Measurements from ENCODE around the gene VSX2. TPM values are rescaled to one million over a fixed set of nuclear protein-coding genes. Genes with fewer than 3 reads are reported as not detected.

Gene VSX2
- not detected for total RNA-seq
- 0 reads per million in 2 donors for total RNA-seq

DNA sequence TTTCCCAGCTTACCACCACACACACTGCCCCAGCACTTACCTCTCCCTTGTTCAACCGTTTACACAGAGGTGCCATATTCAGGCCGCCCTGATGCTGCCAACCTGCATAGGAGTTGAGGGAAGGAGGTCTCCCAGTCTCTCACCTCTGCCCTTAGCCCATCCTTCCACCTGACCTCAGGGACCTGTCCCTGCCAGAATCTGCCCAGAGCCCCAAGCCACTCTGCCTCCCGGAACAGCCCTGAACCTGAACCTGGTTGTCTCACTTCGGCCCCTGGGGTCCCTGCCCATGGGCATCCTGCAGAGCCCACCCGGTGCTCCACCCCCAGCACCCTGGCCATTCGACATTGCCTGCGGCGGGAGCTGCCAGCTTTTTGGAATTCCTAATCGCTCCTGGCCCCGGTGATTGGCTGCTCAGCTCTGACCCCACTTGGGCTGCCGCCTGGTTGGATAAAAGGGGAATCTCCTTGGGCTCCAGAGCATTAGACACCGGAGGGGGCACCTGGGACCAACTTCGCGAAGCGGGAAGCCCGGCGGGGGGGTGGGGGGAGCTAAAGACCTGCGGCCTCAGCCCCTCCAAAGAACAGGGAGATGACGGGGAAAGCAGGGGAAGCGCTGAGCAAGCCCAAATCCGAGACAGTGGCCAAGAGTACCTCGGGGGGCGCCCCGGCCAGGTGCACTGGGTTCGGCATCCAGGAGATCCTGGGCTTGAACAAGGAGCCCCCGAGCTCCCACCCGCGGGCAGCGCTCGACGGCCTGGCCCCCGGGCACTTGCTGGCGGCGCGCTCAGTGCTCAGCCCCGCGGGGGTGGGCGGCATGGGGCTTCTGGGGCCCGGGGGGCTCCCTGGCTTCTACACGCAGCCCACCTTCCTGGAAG is at the start of gene VSX2:
Gene VSX2, plus strand, starts transcription at position 476 of the 874 bp plus-strand sequence. Its CDS starts 113 bp downstream, at position 589.
- peaks cover 12% of the 10 kb centered on the region for H3K36me3 Mint-ChIP-seq (ENCODE audit: low read depth)
- ATAC-seq (no peak), DNase-seq (no peak)
- H3K27me3 Mint-ChIP-seq = peaks cover 86% of the 10 kb centered on the region
- H3K9me3 ChIP-seq (ENCODE audit: control insufficient read depth, low read length, poor library complexity, severe bottlenecking) = no peaks in the 10 kb centered on the region
- H3K4me3 Mint-ChIP-seq = peak within 1 kb of the TSS; percentile 85
- H3K4me1 Mint-ChIP-seq = peaks cover 12% of the 10 kb centered on the region
- no peak within 1 kb of the TSS for H3K27ac Mint-ChIP-seq

DNA sequence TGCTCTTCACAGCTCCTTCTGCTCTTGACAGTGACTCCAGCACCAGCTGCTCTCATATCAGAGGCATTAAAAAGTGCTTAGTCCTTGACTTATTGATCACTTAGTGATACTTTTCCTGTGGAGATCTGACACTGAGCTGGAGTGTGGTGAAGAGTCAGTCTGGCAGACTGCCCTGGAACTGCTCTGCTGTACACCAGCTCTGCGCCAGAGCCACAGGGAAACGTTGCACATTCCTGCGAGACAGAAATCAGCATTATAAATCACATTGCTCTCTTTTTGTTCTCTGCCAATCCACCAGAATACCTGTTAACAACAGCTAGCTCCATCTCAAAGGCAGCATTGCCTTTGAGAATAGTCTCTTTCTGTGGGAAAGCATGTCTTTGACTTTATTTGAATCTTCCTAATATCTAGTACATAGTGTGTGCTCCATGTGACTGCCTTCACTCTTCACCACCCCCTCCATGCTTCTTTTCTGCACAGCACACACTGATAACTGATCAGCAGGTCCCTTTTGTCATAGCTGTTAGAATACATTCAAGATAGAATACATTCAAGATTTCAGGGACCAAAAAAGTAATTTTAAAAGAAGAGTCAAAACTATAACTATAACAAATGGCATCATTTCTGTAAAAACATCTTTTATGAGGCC is 48.2 kb upstream of the VSX2 start:
- Mint-ChIP-seq H3K4me1 (no peaks in the 10 kb centered on the region), H3K4me3 (no peak overlapping the region), H3K27me3 (no peaks in the 10 kb centered on the region), H3K27ac (no peak overlapping the region), H3K36me3 (ENCODE audit: low read depth) (peaks cover 3% of the 10 kb centered on the region)
- ATAC-seq (no peak), DNase-seq (no peak)
- H3K9me3 ChIP-seq (ENCODE audit: control insufficient read depth, low read length, poor library complexity, severe bottlenecking) = no peaks in the 10 kb centered on the region

DNA sequence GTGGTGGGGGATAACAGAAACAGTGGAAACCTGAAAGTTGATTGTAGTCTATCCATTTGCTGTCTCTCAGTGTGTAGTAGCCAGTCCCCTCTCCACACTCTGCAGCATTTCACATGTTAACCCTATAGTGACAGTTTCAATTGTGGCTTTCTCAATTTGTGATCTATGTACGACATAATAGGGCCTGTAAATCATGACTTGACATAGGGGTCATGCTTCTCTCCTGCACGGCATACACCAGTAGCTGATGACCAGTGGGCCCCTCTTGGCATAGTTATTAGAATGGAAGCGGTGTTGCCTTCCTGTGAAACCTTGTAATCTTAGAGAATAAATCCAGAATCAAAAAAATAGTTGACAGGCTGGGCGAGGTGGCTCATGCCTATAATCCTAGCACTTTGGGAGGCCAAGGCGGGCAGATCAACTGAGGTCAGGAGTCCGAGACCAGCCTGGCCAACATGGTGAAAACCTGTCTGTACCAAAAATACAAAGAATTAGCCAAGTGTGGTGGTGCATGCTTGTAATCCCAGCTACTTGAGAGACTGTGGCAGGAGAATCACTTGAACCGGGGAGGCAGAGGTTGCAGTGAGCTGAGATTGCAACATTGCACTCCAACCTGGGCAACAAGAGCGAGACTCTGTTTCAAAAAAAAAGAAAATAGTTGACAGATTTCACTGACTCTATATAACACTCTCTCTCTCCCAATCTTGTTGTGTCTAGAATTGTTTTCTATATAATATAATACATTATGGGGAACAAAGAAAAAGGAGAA is 44.6 kb upstream of the VSX2 start:
- no peak for ATAC-seq
- Mint-ChIP-seq H3K4me3 (no peak overlapping the region), H3K4me1 (peaks cover 5% of the 10 kb centered on the region), H3K36me3 (ENCODE audit: low read depth) (peaks cover 9% of the 10 kb centered on the region), H3K27ac (no peak overlapping the region), H3K27me3 (no peaks in the 10 kb centered on the region)
- DNase-seq = no peak
- no peaks in the 10 kb centered on the region for H3K9me3 ChIP-seq (ENCODE audit: control insufficient read depth, low read length, poor library complexity, severe bottlenecking)

DNA sequence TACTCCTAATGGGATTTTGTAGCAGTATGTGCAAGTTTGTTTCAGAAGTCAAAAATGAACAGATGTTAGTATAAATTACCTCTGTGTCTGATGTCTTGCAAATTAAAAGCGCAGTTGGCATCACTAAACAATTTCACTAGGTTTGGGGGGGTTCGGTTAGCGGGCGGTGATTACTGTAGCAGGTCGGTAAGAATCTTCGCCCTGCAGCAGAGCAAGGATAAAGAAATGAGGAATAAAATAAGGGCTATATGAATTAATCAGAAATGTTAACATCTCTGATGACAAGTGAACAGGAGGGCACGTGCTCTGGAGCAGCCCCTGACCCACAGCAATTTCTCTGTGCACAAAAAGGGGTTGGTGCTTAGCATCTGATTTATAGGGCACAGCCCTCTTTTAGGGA is 43.6 kb upstream of the VSX2 start:
- H3K9me3 ChIP-seq (ENCODE audit: control insufficient read depth, low read length, poor library complexity, severe bottlenecking) = no peaks in the 10 kb centered on the region
- H3K36me3 Mint-ChIP-seq (ENCODE audit: low read depth) = peaks cover 9% of the 10 kb centered on the region
- H3K4me3 Mint-ChIP-seq = no peak overlapping the region
- no peak for ATAC-seq
- no peaks in the 10 kb centered on the region for H3K27me3 Mint-ChIP-seq
- DNase-seq = no peak
- H3K27ac Mint-ChIP-seq = no peak overlapping the region
- peaks cover 5% of the 10 kb centered on the region for H3K4me1 Mint-ChIP-seq

DNA sequence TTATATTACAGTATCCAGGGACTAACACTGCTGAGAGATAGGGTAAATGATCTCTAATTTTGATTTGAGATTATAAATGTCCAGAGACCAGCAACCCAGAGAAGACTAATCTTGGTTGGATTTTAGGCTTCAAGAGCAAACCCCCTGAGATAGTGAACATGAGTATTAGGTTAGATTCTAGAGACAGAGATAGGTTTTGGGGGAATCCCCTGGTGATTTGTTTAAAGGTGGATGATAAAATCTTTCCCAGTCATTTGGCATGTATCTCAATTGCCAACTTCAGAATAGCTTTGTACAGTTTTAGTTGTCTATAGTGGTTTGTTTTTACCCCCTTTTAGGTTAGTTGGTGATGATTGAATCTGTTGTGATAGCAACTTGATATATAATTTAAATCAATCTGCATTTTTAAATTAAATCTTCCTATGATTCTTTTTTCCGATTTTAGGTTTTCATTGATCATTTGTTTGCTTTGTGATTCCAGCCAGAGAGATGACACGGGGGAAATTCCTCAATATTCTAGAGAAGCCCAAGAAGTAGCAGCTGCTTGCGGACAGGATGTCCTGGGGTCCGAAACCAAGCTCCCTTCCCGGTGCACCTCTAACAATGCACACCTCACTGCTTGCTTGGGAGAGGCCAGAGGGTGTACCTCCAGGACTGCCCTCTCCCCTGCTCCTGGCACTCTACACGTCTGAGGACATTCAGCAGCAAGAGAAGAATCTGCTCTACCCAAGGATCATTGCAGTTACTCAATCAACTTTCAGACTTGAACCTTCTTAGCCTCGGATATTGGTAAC is 40.6 kb upstream of the VSX2 start:
- ATAC-seq (no peak), DNase-seq (no peak)
- no peaks in the 10 kb centered on the region for H3K9me3 ChIP-seq (ENCODE audit: control insufficient read depth, low read length, poor library complexity, severe bottlenecking)
- peaks cover 8% of the 10 kb centered on the region for H3K36me3 Mint-ChIP-seq (ENCODE audit: low read depth)
- peaks cover 5% of the 10 kb centered on the region for H3K4me1 Mint-ChIP-seq
- H3K27me3 Mint-ChIP-seq = no peaks in the 10 kb centered on the region
- no peak overlapping the region for H3K27ac Mint-ChIP-seq
- no peak overlapping the region for H3K4me3 Mint-ChIP-seq

DNA sequence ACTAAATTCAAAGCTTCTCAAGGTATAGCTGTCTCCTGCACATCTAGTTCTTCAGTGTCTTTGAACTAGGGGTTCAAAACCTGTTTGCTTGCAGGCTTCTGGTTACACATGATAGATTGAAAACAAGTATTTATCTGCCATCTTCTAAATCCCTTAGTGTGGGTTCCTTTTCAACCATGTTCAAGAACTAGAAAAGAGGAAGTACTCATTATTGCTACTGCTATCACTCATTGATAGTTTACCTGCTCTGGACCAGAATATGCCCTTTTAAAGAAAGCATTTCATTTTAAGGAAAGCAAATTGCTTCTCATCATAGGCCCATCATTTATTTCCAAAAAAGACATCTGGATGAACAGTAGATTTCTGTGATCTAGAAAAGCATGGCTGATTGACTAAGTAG is 37.1 kb upstream of the VSX2 start:
- peaks cover 3% of the 10 kb centered on the region for H3K27me3 Mint-ChIP-seq
- peaks cover 8% of the 10 kb centered on the region for H3K36me3 Mint-ChIP-seq (ENCODE audit: low read depth)
- H3K27ac Mint-ChIP-seq = no peak overlapping the region
- no peak overlapping the region for H3K4me3 Mint-ChIP-seq
- no peak for DNase-seq
- peaks cover 4% of the 10 kb centered on the region for H3K4me1 Mint-ChIP-seq
- H3K9me3 ChIP-seq (ENCODE audit: control insufficient read depth, low read length, poor library complexity, severe bottlenecking) = no peaks in the 10 kb centered on the region
- ATAC-seq = no peak

DNA sequence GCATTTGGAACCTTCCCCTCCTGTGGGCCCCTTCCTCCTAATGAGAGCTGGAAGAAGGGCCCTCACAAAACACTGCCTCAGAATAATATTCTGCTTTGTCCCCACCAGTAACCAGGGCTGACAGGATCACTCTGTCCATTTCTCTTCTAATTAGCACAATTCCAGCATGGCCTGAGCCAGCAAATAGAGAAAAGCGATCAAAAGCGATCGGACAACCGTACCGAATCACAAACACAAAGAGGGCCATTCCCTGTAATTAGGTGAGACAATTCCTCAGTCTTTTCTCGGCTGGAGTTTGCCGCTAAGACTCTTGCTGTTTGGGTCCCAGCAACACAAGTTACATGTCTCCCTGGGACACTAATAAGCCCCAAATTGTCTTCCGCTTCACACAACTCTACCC is 35.6 kb upstream of the VSX2 start:
- Mint-ChIP-seq H3K36me3 (ENCODE audit: low read depth) (peaks cover 8% of the 10 kb centered on the region), H3K27me3 (peaks cover 10% of the 10 kb centered on the region), H3K4me1 (no peaks in the 10 kb centered on the region), H3K27ac (no peak overlapping the region), H3K4me3 (no peak overlapping the region)
- ATAC-seq = no peak
- no peak for DNase-seq
- H3K9me3 ChIP-seq (ENCODE audit: control insufficient read depth, low read length, poor library complexity, severe bottlenecking) = no peaks in the 10 kb centered on the region

DNA sequence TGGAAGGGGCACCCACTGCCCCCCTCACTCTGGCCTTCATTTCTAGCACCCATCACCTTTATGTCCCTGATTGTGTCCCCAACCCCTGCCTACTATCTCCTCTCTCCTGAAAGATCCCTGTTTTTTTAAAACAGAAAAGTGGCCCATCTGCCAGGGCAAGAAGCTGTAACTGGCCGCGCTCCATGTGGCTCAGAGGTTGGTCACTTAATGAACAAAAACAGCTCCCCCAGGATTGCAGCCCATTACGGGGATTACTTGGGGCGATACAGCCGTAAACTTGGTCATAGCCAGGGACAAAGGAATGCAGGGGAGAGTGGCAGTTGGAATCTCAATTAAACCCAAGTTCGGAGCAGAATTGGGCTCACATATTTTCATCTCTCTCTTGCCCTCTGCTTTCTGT is 34.8 kb upstream of the VSX2 start:
- no peak for ATAC-seq
- no peak overlapping the region for H3K4me3 Mint-ChIP-seq
- no peak for DNase-seq
- no peaks in the 10 kb centered on the region for H3K9me3 ChIP-seq (ENCODE audit: control insufficient read depth, low read length, poor library complexity, severe bottlenecking)
- H3K36me3 Mint-ChIP-seq (ENCODE audit: low read depth) = peaks cover 3% of the 10 kb centered on the region
- peaks cover 17% of the 10 kb centered on the region for H3K27me3 Mint-ChIP-seq
- no peak overlapping the region for H3K27ac Mint-ChIP-seq
- H3K4me1 Mint-ChIP-seq = no peaks in the 10 kb centered on the region

DNA sequence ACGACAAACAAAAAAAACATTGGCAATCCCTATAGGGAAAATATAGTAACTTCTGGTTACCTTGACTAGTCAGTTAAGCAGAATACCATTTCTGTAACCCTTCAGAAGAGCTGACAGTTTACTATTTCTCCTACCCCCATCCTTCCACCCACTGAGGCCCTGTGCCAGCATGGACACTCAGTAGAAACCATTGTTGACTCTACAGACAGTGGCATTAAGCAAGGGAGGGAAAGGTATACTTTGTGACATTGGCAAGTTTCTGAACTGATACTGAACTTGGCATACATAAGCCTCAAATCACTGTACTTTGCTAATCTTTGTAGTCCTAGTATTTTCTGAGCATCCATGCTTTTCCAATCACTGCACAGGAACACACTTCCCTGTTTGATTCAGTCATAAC is 33.4 kb upstream of the VSX2 start:
- DNase-seq (no peak), ATAC-seq (no peak)
- Mint-ChIP-seq H3K4me1 (no peaks in the 10 kb centered on the region), H3K36me3 (ENCODE audit: low read depth) (peaks cover 3% of the 10 kb centered on the region), H3K4me3 (no peak overlapping the region), H3K27me3 (peaks cover 17% of the 10 kb centered on the region), H3K27ac (no peak overlapping the region)
- no peaks in the 10 kb centered on the region for H3K9me3 ChIP-seq (ENCODE audit: control insufficient read depth, low read length, poor library complexity, severe bottlenecking)

DNA sequence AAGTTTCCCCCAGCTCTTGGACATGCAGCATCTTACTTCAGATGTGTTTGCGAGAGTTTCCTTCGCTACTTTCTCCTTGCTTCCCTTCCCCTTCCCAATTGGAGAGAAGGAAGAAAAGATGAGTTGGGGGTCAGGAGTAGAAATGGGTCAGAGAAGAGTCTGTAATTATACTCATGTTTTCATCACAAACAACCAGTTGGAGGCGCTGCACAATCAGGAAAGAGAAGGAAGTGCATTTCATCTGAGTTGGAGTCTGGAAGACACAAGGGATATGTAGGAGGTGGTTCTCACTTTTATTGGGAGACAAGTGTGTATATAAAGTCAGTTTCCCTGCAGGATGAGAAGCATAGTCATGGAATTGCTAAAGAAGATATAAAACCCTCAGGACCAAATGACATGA is 31.3 kb upstream of the VSX2 start:
- DNase-seq = no peak

DNA sequence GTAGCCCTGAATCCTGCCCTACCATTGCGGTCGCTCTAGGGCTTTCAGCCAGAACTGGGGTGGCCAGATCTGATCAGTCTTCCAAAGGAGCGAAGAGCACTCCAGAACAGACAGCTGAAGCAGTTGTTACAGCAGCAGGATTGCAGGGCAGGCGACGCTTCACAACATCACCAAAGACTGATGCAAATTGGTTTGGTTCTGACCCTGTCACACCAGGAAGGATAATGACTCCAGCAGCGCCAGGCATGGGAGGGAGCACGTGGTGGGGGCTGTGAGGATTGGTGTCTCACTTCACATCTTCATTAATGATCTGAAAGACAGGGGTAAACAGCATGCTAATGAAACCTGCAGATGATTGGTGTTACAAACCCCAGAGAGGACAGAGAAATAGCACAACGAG is 30.6 kb upstream of the VSX2 start:
- no peak overlapping the region for H3K4me3 Mint-ChIP-seq
- DNase-seq (no peak), ATAC-seq (no peak)
- H3K4me1 Mint-ChIP-seq = no peaks in the 10 kb centered on the region
- H3K27ac Mint-ChIP-seq = no peak overlapping the region
- H3K9me3 ChIP-seq (ENCODE audit: control insufficient read depth, low read length, poor library complexity, severe bottlenecking) = no peaks in the 10 kb centered on the region
- H3K27me3 Mint-ChIP-seq = peaks cover 17% of the 10 kb centered on the region
- H3K36me3 Mint-ChIP-seq (ENCODE audit: low read depth) = no peaks in the 10 kb centered on the region

More for the DNA sequence above, 31.3 kb upstream of the VSX2 start:
- Mint-ChIP-seq H3K27ac (no peak overlapping the region), H3K4me3 (no peak overlapping the region), H3K4me1 (no peaks in the 10 kb centered on the region), H3K27me3 (peaks cover 17% of the 10 kb centered on the region), H3K36me3 (ENCODE audit: low read depth) (no peaks in the 10 kb centered on the region)
- ATAC-seq = no peak
- no peaks in the 10 kb centered on the region for H3K9me3 ChIP-seq (ENCODE audit: control insufficient read depth, low read length, poor library complexity, severe bottlenecking)

DNA sequence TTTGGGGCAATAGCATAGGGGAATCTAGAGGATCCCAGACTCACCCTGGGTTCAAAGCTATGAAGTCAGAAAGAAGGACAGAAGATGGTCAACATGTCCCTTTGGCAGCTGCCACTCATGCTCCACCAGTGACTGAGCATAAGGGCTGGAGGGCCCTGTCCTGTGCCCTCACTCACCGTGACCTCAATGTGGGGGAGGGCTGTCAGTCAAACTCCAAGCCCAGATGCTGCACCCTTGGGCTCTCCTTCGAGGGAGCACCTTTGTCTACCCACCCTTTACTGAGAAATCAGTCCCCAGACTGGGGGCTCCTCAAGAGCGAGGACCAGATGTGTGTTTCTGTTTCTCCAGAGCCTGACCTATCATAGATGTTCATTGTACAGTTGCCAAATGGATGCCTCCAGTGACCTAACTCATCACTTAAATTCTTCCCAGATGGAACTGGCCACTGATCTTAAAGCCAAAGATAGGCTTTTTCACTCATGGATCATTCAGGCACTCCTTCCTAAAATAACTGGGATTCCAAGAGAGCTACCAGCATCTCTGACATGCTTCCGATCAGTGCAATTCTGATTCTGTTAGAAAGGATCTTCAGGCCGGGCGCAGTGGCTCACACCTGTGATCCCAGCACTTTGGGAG is 27.2 kb upstream of the VSX2 start:
- no peaks in the 10 kb centered on the region for H3K36me3 Mint-ChIP-seq (ENCODE audit: low read depth)
- no peak overlapping the region for H3K4me3 Mint-ChIP-seq
- H3K9me3 ChIP-seq (ENCODE audit: control insufficient read depth, low read length, poor library complexity, severe bottlenecking) = no peaks in the 10 kb centered on the region
- ATAC-seq (no peak), DNase-seq (no peak)
- H3K27me3 Mint-ChIP-seq = peaks cover 14% of the 10 kb centered on the region
- no peak overlapping the region for H3K27ac Mint-ChIP-seq
- H3K4me1 Mint-ChIP-seq = no peaks in the 10 kb centered on the region
